Fibroblast of skin of right biceps (primary cell): Measurements from ENCODE around the gene MAGEA4.
"Not testable (repeated sequence)": the region's sequence is repeated elsewhere in the genome, so short reads cannot be mapped to it uniquely, and the experiment has no call there.

Experiments
- DNase-seq: peaks from one replicate; pipeline ENCODE4 v3.0.0-alpha.2; 2013

MAGEA4 gene

GRCh38 chrX:151912780-151913179 is at the start of gene MAGEA4:
TSS of gene MAGEA4 (plus strand) at chrX:151912889. CDS start at chrX:151923665, 10,776 bp downstream.
- no peak for DNase-seq

- DNase-seq, result peak; percentile 87
These were observed 42.1 kb upstream of the MAGEA4 start for GRCh38 chrX:151870602-151871001.

- peak; percentile 91 for DNase-seq
These were observed 41.4 kb upstream of the MAGEA4 start for GRCh38 chrX:151871244-151871643.

- DNase-seq, result no peak
These were observed 39.6 kb upstream of the MAGEA4 start for GRCh38 chrX:151873096-151873495.

- no peak for DNase-seq
These were observed 37.2 kb upstream of the MAGEA4 start for GRCh38 chrX:151875270-151876026.

- DNase-seq, result no peak
These were observed 34.1 kb upstream of the MAGEA4 start for GRCh38 chrX:151878574-151878973.

GRCh38 chrX:151879856-151880255 is 32.8 kb upstream of the MAGEA4 start:
- no peak for DNase-seq

- no peak for DNase-seq
These were observed 31.8 kb upstream of the MAGEA4 start for GRCh38 chrX:151880895-151881294.

- no peak for DNase-seq
These were observed 23.3 kb upstream of the MAGEA4 start for GRCh38 chrX:151889421-151889820.

GRCh38 chrX:151896734-151897474 is 15.8 kb upstream of the MAGEA4 start:
- DNase-seq, result peak; percentile 88

- peak; percentile 65 for DNase-seq
These were observed 13.1 kb upstream of the MAGEA4 start for GRCh38 chrX:151899622-151900021.

- DNase-seq, result peak; percentile 28
These were observed 10.9 kb upstream of the MAGEA4 start for GRCh38 chrX:151901826-151902225.

GRCh38 chrX:151902813-151903591 is 9.7 kb upstream of the MAGEA4 start:
- DNase-seq, result peak; percentile 89

GRCh38 chrX:151904989-151905388 is 7.7 kb upstream of the MAGEA4 start:
- DNase-seq, result no peak

GRCh38 chrX:151912221-151912620 is 468 bp upstream of the MAGEA4 start:
- DNase-seq, result no peak

GRCh38 chrX:151918736-151919135 is 6.0 kb downstream of the MAGEA4 start:
- not testable (repeated sequence) for DNase-seq

- no peak for DNase-seq
These were observed 6.9 kb downstream of the MAGEA4 start for GRCh38 chrX:151919610-151920009.

- DNase-seq, result no peak
These were observed 7.4 kb downstream of the MAGEA4 start for GRCh38 chrX:151920101-151920500.

- no peak for DNase-seq
These were observed 7.8 kb downstream of the MAGEA4 start for GRCh38 chrX:151920530-151920929.

- DNase-seq, result no peak
These were observed 8.6 kb downstream of the MAGEA4 start for GRCh38 chrX:151921292-151921691.

GRCh38 chrX:151921866-151922265 is 9.2 kb downstream of the MAGEA4 start:
- DNase-seq, result no peak

GRCh38 chrX:151922692-151923091 is 10.0 kb downstream of the MAGEA4 start:
- DNase-seq, result no peak

- no peak for DNase-seq
These were observed 11.0 kb downstream of the MAGEA4 start for GRCh38 chrX:151923648-151924047.
